ENCODE results near the gene CTPS2. TPM values are rescaled to one million over a fixed set of nuclear protein-coding genes. Genes with fewer than 3 reads are reported as not detected.

Gene CTPS2
- total RNA-seq, 6 experiments from 2014 or later, result 5.1 to 7.3 (median 6.5) TPM

DNA sequence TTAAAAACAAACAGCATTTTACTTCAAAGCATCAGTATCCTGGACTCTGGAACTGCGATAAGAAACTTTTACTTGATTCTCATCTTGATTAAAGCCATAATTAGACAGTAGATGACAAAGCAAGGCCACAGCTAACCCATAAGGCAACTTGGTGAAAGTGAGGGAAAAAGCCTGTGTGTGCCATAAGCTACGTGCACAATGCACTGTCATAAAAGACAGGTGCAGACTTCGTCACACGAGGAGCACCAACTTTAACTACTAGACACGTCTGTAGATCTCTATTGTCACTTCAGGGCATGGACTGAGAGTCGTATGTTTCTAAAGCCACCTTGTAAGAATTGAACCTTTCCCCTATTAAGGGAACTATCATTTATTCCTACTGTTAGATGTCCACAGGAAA, 13.1 kb downstream of the CTPS2 start:
- H3K27ac Mint-ChIP-seq, result no peak overlapping the region
- no peak overlapping the region for H3K4me3 Mint-ChIP-seq
- H3K36me3 Mint-ChIP-seq (ENCODE audit: low read depth), result peaks cover under 1% of the 10 kb centered on the region; the same call in 1 of the 2 replicates
- no peak for DNase-seq
- H3K9me3 Mint-ChIP-seq, result no peaks in the 10 kb centered on the region
- no peaks in the 10 kb centered on the region for H3K4me1 Mint-ChIP-seq (ENCODE audit: low read depth)
- no peak for TF ChIP-seq CTCF (IDR thresholded peaks at IDR 0.05)
- H3K27me3 Mint-ChIP-seq (ENCODE audit: insufficient read depth), result no peaks in the 10 kb centered on the region

DNA sequence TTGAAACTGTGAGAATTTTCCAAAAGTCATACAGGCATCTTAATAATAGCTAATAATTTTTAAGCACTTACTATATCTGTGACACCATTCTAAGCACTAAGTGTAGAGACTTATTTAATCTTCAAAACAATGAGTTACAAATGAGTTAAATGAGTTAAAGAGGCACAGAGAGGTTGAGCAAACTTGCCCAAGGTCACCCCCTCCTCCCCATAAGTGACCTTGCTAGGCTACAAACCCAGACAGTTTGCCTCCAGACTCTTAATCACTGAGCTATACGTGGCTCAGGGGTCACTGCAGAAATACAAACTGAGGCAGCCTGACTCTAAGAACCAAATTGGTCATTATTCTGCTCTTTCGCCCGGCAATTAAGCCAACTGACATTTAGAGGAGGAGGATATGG, 15.5 kb downstream of the CTPS2 start:
- peaks cover 4% of the 10 kb centered on the region; the same call in 1 of the 2 replicates for H3K36me3 Mint-ChIP-seq (ENCODE audit: low read depth)
- H3K9me3 Mint-ChIP-seq, result no peaks in the 10 kb centered on the region
- DNase-seq, result no peak
- TF ChIP-seq CTCF (IDR thresholded peaks at IDR 0.05), result no peak
- no peak overlapping the region for H3K27ac Mint-ChIP-seq
- no peak overlapping the region for H3K4me3 Mint-ChIP-seq
- no peaks in the 10 kb centered on the region for H3K27me3 Mint-ChIP-seq (ENCODE audit: insufficient read depth)
- no peaks in the 10 kb centered on the region for H3K4me1 Mint-ChIP-seq (ENCODE audit: low read depth)

- Mint-ChIP-seq H3K9me3 (no peaks in the 10 kb centered on the region), H3K4me3 (no peak overlapping the region), H3K4me1 (ENCODE audit: low read depth) (no peaks in the 10 kb centered on the region), H3K36me3 (ENCODE audit: low read depth) (peaks cover 4% of the 10 kb centered on the region; the same call in 1 of the 2 replicates), H3K27ac (no peak overlapping the region), H3K27me3 (ENCODE audit: insufficient read depth) (no peaks in the 10 kb centered on the region)
- DNase-seq, result peak; percentile 20
- TF ChIP-seq CTCF (IDR thresholded peaks at IDR 0.05), result peak; percentile 85
Measured at GRCh38 chrX:16695079-16695676, 17.3 kb downstream of the CTPS2 start.

DNA sequence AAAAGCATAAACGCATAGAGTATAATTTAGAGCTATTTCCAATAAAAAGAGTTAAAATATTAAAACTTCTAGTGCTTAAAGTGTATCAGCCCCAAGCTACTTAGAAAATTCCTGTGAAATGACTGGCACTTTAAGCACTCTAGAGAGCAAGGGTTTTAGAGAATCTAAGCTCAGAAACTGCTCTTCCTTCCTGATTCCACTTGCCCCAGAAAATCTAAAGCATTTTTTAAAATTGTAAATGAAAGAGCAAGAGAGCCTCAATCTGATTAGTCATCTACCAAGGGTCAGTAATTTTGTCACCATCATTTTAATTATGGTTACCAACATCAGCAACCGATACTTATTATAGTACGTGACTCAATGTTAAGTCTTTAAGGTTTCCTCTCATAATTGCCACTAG, 25.0 kb downstream of the CTPS2 start:
- H3K36me3 Mint-ChIP-seq (ENCODE audit: low read depth), result no peaks in the 10 kb centered on the region
- no peaks in the 10 kb centered on the region for H3K4me1 Mint-ChIP-seq (ENCODE audit: low read depth)
- no peak for TF ChIP-seq CTCF (IDR thresholded peaks at IDR 0.05)
- no peak overlapping the region for H3K4me3 Mint-ChIP-seq
- peak; percentile 64 for DNase-seq
- no peaks in the 10 kb centered on the region for H3K9me3 Mint-ChIP-seq
- H3K27ac Mint-ChIP-seq, result no peak overlapping the region; the same call in 1 of the 2 replicates
- no peaks in the 10 kb centered on the region for H3K27me3 Mint-ChIP-seq (ENCODE audit: insufficient read depth)

- Mint-ChIP-seq H3K36me3 (ENCODE audit: low read depth) (no peaks in the 10 kb centered on the region), H3K4me1 (ENCODE audit: low read depth) (no peaks in the 10 kb centered on the region), H3K9me3 (no peaks in the 10 kb centered on the region), H3K27ac (no peak overlapping the region), H3K4me3 (no peak overlapping the region), H3K27me3 (ENCODE audit: insufficient read depth) (no peaks in the 10 kb centered on the region; the same call in 1 of the 2 replicates)
- DNase-seq, result no peak
- no peak for TF ChIP-seq CTCF (IDR thresholded peaks at IDR 0.05)
Measured at GRCh38 chrX:16683007-16683664, 29.3 kb downstream of the CTPS2 start.

Data from HFFc6 (cell line).